ENCODE measurements around the gene ZBTB44. TPM values are rescaled to one million over a fixed set of nuclear protein-coding genes. Genes with fewer than 3 reads are reported as not detected.
"Not testable (repeated sequence)": the region's sequence is repeated elsewhere in the genome, so short reads cannot be mapped to it uniquely, and the experiment has no call there.

The ZBTB44 gene
- total RNA-seq, 4 donors from 2014 or later, result 23.1 to 76.7 (median 33.0) TPM

DNA sequence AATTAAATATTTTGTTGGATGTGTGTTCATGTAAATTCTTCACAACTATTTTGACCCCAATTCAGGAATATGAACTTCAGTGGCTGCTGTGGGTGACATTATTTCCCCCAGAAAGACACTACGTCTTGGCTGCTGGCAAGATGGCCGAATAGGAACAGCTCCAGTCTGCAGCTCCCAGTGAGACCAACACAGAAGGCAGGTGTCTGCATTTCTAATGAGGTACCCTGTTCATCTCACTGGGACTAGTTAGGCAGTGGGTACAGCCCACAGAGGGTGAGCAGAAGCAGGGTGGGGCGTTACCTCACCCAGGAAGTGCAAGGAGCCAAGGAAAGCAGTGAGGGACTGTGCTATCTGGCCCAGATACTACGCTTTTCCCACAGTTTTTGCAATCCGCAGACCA lies 65.3 kb downstream of the ZBTB44 start:
- DNase-seq, result no peak
- WGBS, 2 donors, result 92 to 94% methylated on average over 5 of the region's 5 CpGs

DNA sequence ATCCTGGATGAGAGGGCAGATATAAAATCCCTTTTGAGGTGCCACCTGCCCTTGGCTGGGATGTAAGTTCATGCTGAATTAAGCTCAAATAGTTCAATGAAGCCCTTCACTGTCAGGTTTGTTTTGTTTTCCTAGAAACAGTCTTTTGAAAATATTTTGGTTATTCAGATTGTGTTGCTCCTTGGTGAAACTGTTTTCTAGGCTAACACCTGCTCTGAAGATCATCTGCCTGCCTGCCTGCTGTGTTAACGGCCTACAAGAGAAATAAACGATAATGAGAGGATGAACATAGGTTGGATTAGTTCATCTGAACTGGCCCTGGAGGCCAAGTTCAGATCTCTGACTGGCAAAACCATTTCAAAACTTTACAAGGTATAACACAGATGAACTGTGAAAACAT lies 67.4 kb downstream of the ZBTB44 start:
- 74 to 84% methylated on average over 2 of the region's 2 CpGs for WGBS, 2 donors
- TF ChIP-seq, protein P1, sequence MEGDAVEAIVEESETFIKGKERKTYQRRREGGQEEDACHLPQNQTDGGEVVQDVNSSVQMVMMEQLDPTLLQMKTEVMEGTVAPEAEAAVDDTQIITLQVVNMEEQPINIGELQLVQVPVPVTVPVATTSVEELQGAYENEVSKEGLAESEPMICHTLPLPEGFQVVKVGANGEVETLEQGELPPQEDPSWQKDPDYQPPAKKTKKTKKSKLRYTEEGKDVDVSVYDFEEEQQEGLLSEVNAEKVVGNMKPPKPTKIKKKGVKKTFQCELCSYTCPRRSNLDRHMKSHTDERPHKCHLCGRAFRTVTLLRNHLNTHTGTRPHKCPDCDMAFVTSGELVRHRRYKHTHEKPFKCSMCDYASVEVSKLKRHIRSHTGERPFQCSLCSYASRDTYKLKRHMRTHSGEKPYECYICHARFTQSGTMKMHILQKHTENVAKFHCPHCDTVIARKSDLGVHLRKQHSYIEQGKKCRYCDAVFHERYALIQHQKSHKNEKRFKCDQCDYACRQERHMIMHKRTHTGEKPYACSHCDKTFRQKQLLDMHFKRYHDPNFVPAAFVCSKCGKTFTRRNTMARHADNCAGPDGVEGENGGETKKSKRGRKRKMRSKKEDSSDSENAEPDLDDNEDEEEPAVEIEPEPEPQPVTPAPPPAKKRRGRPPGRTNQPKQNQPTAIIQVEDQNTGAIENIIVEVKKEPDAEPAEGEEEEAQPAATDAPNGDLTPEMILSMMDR (IDR thresholded peaks at IDR 0.05), result no peak
- no peak for TF ChIP-seq POLR2A (IDR thresholded peaks at IDR 0.05)
- Histone ChIP-seq H3K4me1 (peaks cover 0 to 29% (median 0%) of the 10 kb centered on the region in 3 donors), H3K4me3 (no peak overlapping the region), H3K36me3 (peaks cover 0 to 23% (median 0%) of the 10 kb centered on the region in 3 donors), H3K9me3 (peaks cover 0 to 8% (median 0%) of the 10 kb centered on the region in 3 donors), H3K27ac (no peak overlapping the region), H3K27me3 (no peaks in the 10 kb centered on the region)
- intact Hi-C loops (cut with DNase I), result no loop called here
- no peak for DNase-seq

More for the DNA sequence above, 65.3 kb downstream of the ZBTB44 start:
- Histone ChIP-seq H3K4me1 (peaks cover 0 to 17% (median 0%) of the 10 kb centered on the region in 3 donors), H3K36me3 (peaks cover 0 to 26% (median 0%) of the 10 kb centered on the region in 3 donors), H3K4me3 (no peak overlapping the region), H3K9me3 (peaks cover 0 to 10% (median 0%) of the 10 kb centered on the region in 3 donors), H3K27ac (no peak overlapping the region), H3K27me3 (no peaks in the 10 kb centered on the region)
- no peak for TF ChIP-seq POLR2A (IDR thresholded peaks at IDR 0.05)
- TF ChIP-seq, protein P1 (IDR thresholded peaks at IDR 0.05), result no peak
- intact Hi-C loops (cut with DNase I), result no loop called here

DNA sequence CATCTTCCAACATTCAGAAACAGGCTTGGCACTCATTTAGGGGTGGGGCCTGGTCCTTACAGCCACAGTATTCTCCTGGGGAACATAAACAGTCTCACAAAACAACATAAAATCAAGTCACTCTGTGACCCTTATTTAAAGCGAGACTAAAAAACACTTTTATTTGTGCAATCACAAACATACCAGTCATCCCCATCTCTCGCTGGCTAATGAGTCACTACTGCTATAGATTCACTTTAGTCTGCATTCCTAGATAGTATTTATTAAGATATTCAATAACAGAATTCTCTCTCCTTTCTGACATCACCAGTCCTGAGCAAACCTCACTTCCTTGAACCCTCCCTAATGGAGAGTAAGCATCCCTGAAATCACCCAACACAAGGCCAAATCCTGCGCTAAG lies 68.0 kb downstream of the ZBTB44 start:
- Histone ChIP-seq H3K27ac (no peak overlapping the region), H3K27me3 (no peaks in the 10 kb centered on the region), H3K36me3 (peaks cover 0 to 17% (median 0%) of the 10 kb centered on the region in 3 donors), H3K4me3 (no peak overlapping the region), H3K9me3 (peaks cover 0 to 2% (median 0%) of the 10 kb centered on the region in 3 donors), H3K4me1 (peaks cover 0 to 29% (median 0%) of the 10 kb centered on the region in 3 donors)
- intact Hi-C loops (cut with DNase I), result no loop called here
- WGBS, 2 donors, result 82 to 87% methylated on average over 3 of the region's 3 CpGs
- DNase-seq, result no peak
- TF ChIP-seq POLR2A (IDR thresholded peaks at IDR 0.05), result no peak
- TF ChIP-seq, protein P1 (IDR thresholded peaks at IDR 0.05), result no peak

DNA sequence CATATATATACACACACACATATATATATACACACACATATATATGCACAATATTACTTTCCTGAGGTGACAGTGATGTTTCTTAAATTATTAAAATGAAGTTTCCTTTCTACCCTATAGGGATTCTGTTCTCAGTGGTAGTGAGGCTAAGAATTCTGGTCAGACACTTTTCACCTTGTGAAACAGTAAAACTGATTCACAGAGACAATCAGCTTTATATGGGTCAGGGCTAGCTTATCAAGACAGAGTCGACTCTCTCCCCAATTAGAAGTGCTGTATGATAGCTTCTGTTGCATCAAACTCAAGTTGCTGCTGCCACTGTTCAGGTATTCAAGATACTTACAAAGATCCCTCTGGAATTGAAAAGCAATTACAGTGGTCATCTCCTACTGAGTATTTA lies 68.4 kb downstream of the ZBTB44 start:
- H3K4me3 ChIP-seq, result no peak overlapping the region
- no peaks in the 10 kb centered on the region for H3K27me3 ChIP-seq
- 73 to 100% methylated on average over 1 of the region's 1 CpG for WGBS, 2 donors

DNA sequence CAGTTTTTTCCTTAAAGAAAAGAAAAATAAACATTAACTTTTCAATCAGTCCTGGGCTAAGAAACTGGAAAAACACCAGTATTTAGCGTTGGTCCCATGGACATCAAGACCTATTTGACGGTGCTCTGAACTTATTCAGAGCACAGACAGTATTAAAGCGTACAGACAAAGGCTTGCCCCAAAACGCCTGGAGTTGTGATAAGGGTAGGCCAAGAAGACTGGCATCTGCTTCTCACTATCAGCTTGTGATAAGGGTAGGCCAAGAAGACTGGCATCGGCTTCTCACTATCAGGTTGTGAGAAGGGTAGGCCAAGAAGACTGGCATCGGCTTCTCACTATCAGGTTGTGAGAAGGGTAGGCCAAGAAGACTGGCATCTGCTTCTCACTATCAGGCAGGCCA lies 69.3 kb downstream of the ZBTB44 start:
- H3K4me3 ChIP-seq; DNase-seq; H3K9me3 ChIP-seq; intact Hi-C loops (cut with DNase I); H3K27ac ChIP-seq; H3K27me3 ChIP-seq: not testable (repeated sequence)
- Histone ChIP-seq H3K36me3 (peaks cover 0 to 12% (median 0%) of the 10 kb centered on the region in 3 donors), H3K4me1 (peaks cover 0 to 24% (median 0%) of the 10 kb centered on the region in 3 donors)
- WGBS, 2 donors, result 90 to 97% methylated on average over 6 of the region's 6 CpGs

More for the DNA sequence above, 68.4 kb downstream of the ZBTB44 start:
- Histone ChIP-seq H3K36me3 (peaks cover 0 to 15% (median 0%) of the 10 kb centered on the region in 3 donors), H3K9me3 (no peaks in the 10 kb centered on the region), H3K4me1 (peaks cover 0 to 29% (median 0%) of the 10 kb centered on the region in 3 donors), H3K27ac (no peak overlapping the region)
- TF ChIP-seq, protein P1 (IDR thresholded peaks at IDR 0.05), result no peak
- no peak for TF ChIP-seq POLR2A (IDR thresholded peaks at IDR 0.05)
- no peak for DNase-seq
- intact Hi-C loops (cut with DNase I), result no loop called here

DNA sequence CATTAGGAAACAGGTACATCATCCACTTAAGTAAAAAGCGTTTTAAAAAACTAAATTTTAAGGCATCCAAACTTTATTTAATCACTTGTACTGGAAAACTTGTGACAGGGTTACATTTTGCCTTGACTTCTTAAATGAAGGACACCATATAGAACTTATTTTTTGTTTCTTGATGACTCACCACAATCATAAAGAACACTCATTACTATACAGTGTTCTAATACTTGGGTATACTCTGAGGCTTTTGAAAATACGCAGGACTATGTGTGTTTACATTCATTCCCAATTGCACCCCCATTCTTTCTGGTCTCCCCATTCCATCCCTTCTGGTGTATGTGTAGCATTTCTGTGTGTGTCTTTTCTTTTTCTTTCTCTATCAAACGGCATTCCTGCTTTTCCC lies 69.9 kb downstream of the ZBTB44 start:
- Histone ChIP-seq H3K27ac (no peak overlapping the region), H3K27me3 (no peaks in the 10 kb centered on the region), H3K36me3 (peaks cover 0 to 7% (median 0%) of the 10 kb centered on the region in 3 donors), H3K4me1 (peaks cover 0 to 22% (median 0%) of the 10 kb centered on the region in 3 donors), H3K9me3 (no peaks in the 10 kb centered on the region), H3K4me3 (no peak overlapping the region)
- no peak for TF ChIP-seq POLR2A (IDR thresholded peaks at IDR 0.05)
- TF ChIP-seq, protein P1 (IDR thresholded peaks at IDR 0.05), result no peak
- 81 to 87% methylated on average over 3 of the region's 3 CpGs for WGBS, 2 donors
- intact Hi-C loops (cut with DNase I), result no loop called here
- no peak for DNase-seq

Measured in esophagus squamous epithelium (tissue), 5 donors.